ENCODE results near the gene MIF.
"Not testable (repeated sequence)": the region's sequence is repeated elsewhere in the genome, so short reads cannot be mapped to it uniquely, and the experiment has no call there.

MIF gene

GRCh38 chr22:23892130-23892529 is 2.1 kb upstream of the MIF start:
- Mint-ChIP-seq H3K4me1 (peaks cover 24% of the 10 kb centered on the region), H3K4me3 (peak overlapping the region; percentile 53), H3K9me3 (no peaks in the 10 kb centered on the region), H3K36me3 (peaks cover 7% of the 10 kb centered on the region), H3K27ac (peak overlapping the region; percentile 43), H3K27me3 (no peaks in the 10 kb centered on the region)
- DNase-seq (ENCODE audit: low spot score in 2 of 2) (no peak), ATAC-seq (ENCODE audit: low read depth) (no peak)

GRCh38 chr22:23892706-23893105 is 1.5 kb upstream of the MIF start:
- H3K4me1 Mint-ChIP-seq: peaks cover 25% of the 10 kb centered on the region
- DNase-seq (ENCODE audit: low spot score in 2 of 2): no peak
- H3K36me3 Mint-ChIP-seq: peaks cover 7% of the 10 kb centered on the region
- no peaks in the 10 kb centered on the region for H3K9me3 Mint-ChIP-seq
- ATAC-seq (ENCODE audit: low read depth): no peak
- peak overlapping the region; percentile 99 for H3K4me3 Mint-ChIP-seq
- H3K27me3 Mint-ChIP-seq: no peaks in the 10 kb centered on the region
- H3K27ac Mint-ChIP-seq: peak overlapping the region; percentile 43

DNA sequence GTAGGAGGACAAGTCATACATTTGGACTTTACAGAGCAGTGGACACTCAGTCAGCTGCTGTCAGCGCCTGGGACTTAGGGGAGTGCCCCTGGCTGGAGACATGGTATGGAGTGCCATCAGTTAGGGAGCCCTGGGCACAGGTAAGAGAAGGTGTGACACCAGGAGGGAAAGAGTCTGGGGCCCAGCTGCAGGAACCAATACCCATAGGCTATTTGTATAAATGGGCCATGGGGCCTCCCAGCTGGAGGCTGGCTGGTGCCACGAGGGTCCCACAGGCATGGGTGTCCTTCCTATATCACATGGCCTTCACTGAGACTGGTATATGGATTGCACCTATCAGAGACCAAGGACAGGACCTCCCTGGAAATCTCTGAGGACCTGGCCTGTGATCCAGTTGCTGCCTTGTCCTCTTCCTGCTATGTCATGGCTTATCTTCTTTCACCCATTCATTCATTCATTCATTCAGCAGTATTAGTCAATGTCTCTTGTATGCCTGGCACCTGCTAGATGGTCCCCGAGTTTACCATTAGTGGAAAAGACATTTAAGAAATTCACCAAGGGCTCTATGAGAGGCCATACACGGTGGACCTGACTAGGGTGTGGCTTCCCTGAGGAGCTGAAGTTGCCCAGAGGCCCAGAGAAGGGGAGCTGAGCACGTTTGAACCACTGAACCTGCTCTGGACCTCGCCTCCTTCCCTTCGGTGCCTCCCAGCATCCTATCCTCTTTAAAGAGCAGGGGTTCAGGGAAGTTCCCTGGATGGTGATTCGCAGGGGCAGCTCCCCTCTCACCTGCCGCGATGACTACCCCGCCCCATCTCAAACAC is 850 bp upstream of the MIF start:
- ATAC-seq (ENCODE audit: low read depth): no peak
- H3K9me3 Mint-ChIP-seq: no peaks in the 10 kb centered on the region
- no peak for DNase-seq (ENCODE audit: low spot score in 2 of 2)

GRCh38 chr22:23894710-23895598 is 771 bp downstream of the MIF start:
- peak overlapping the region; percentile 99 for H3K4me3 Mint-ChIP-seq
- H3K4me1 Mint-ChIP-seq: peaks cover 31% of the 10 kb centered on the region
- H3K27me3 Mint-ChIP-seq: no peaks in the 10 kb centered on the region
- peak; percentile 49 for ATAC-seq (ENCODE audit: low read depth)
- H3K9me3 Mint-ChIP-seq: peaks cover 3% of the 10 kb centered on the region
- peak overlapping the region; percentile 96 for H3K27ac Mint-ChIP-seq
- peak; percentile 52 to 63 for DNase-seq (ENCODE audit: low spot score in 2 of 2)
- peaks cover 16% of the 10 kb centered on the region for H3K36me3 Mint-ChIP-seq

More for the DNA sequence above, 850 bp upstream of the MIF start:
- peak overlapping the region; percentile 96 for H3K27ac Mint-ChIP-seq
- peaks cover 28% of the 10 kb centered on the region for H3K4me1 Mint-ChIP-seq
- peaks cover 7% of the 10 kb centered on the region for H3K36me3 Mint-ChIP-seq
- H3K4me3 Mint-ChIP-seq: peak overlapping the region; percentile 99
- no peaks in the 10 kb centered on the region for H3K27me3 Mint-ChIP-seq

- Mint-ChIP-seq H3K27ac (peak overlapping the region; percentile 96), H3K9me3 (peaks cover 5% of the 10 kb centered on the region), H3K4me3 (peak overlapping the region; percentile 99), H3K36me3 (peaks cover 18% of the 10 kb centered on the region), H3K4me1 (peaks cover 31% of the 10 kb centered on the region), H3K27me3 (no peaks in the 10 kb centered on the region)
- ATAC-seq (ENCODE audit: low read depth) (no peak), DNase-seq (ENCODE audit: low spot score in 2 of 2) (no peak)
Measured at GRCh38 chr22:23895599-23896144, 1.5 kb downstream of the MIF start.

DNA sequence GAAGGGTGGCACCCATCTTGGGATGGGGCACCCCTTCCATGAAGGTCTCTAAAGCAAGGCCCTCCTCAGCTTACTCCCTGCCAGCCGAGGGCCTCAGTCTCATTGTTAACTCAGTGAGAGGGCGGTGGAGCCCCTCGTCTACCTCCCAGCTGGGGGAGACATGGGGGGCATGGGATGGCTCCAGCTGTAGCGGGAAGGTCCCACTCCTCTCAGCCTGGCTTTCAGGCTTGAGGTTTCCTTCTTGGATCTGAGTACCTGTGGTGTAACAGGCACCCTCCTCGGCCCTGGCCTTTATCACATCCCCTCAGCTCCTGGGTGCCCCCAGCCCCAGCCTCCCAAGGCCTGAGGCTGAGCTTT is 2.0 kb downstream of the MIF start:
- peaks cover 31% of the 10 kb centered on the region for H3K4me1 Mint-ChIP-seq
- H3K27me3 Mint-ChIP-seq: no peaks in the 10 kb centered on the region
- H3K4me3 Mint-ChIP-seq: peak overlapping the region; percentile 47
- H3K36me3 Mint-ChIP-seq: peaks cover 21% of the 10 kb centered on the region
- ATAC-seq (ENCODE audit: low read depth): no peak
- H3K9me3 Mint-ChIP-seq: peaks cover 9% of the 10 kb centered on the region
- peak overlapping the region; percentile 96 for H3K27ac Mint-ChIP-seq
- no peak for DNase-seq (ENCODE audit: low spot score in 2 of 2)

- peaks cover 10% of the 10 kb centered on the region for H3K9me3 Mint-ChIP-seq
Measured at GRCh38 chr22:23896523-23897186, 2.5 kb downstream of the MIF start.

GRCh38 chr22:23897320-23897719 is 3.1 kb downstream of the MIF start:
- peaks cover 31% of the 10 kb centered on the region for H3K4me1 Mint-ChIP-seq

More at GRCh38 chr22:23896523-23897186, 2.5 kb downstream of the MIF start:
- peaks cover 31% of the 10 kb centered on the region for H3K4me1 Mint-ChIP-seq
- H3K27ac Mint-ChIP-seq: peak overlapping the region; percentile 40
- H3K27me3 Mint-ChIP-seq: no peaks in the 10 kb centered on the region
- no peak for DNase-seq (ENCODE audit: low spot score in 2 of 2)
- H3K4me3 Mint-ChIP-seq: peak overlapping the region; percentile 39
- no peak for ATAC-seq (ENCODE audit: low read depth)
- H3K36me3 Mint-ChIP-seq: peaks cover 23% of the 10 kb centered on the region

GRCh38 chr22:23898006-23898974 is 4.1 kb downstream of the MIF start:
- no peak overlapping the region for H3K27ac Mint-ChIP-seq
- ATAC-seq (ENCODE audit: low read depth): no peak
- H3K36me3 Mint-ChIP-seq: peaks cover 23% of the 10 kb centered on the region
- no peak overlapping the region for H3K4me3 Mint-ChIP-seq
- DNase-seq (ENCODE audit: low spot score in 2 of 2): no peak
- no peaks in the 10 kb centered on the region for H3K27me3 Mint-ChIP-seq
- H3K9me3 Mint-ChIP-seq: peaks cover 10% of the 10 kb centered on the region
- peaks cover 26% of the 10 kb centered on the region for H3K4me1 Mint-ChIP-seq

More at GRCh38 chr22:23897320-23897719, 3.1 kb downstream of the MIF start:
- peak overlapping the region; percentile 39 for H3K4me3 Mint-ChIP-seq
- H3K9me3 Mint-ChIP-seq: peaks cover 10% of the 10 kb centered on the region
- peaks cover 23% of the 10 kb centered on the region for H3K36me3 Mint-ChIP-seq
- DNase-seq (ENCODE audit: low spot score in 2 of 2) (no peak), ATAC-seq (ENCODE audit: low read depth) (no peak)
- no peaks in the 10 kb centered on the region for H3K27me3 Mint-ChIP-seq
- H3K27ac Mint-ChIP-seq: no peak overlapping the region

GRCh38 chr22:23899042-23899745 is 5.0 kb downstream of the MIF start:
- no peak overlapping the region for H3K4me3 Mint-ChIP-seq

DNA sequence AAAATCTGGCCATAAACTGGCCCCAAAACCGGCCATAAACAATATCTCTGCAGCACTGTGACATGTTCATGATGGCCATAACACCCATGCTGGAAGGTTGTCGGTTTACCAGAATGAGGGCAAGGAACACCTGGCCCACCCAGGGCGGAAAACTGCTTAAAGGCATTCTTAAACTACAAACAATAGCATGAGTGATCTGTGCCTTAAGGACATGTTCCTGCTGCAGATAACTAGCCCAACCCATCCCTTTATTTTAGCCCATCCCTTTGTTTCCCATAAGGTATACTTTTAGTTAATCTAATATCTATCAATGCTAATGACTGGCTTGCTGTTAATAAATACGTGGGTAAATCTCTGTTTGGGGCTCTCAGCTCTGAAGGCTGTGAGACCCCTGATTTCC is 6.0 kb downstream of the MIF start:
- H3K27ac Mint-ChIP-seq; H3K9me3 Mint-ChIP-seq; H3K27me3 Mint-ChIP-seq; DNase-seq (ENCODE audit: low spot score in 2 of 2); H3K4me3 Mint-ChIP-seq; ATAC-seq (ENCODE audit: low read depth): not testable (repeated sequence)
- Mint-ChIP-seq H3K4me1 (peaks cover 19% of the 10 kb centered on the region), H3K36me3 (peaks cover 22% of the 10 kb centered on the region)

More at GRCh38 chr22:23899042-23899745, 5.0 kb downstream of the MIF start:
- Mint-ChIP-seq H3K9me3 (peaks cover 10% of the 10 kb centered on the region), H3K27me3 (no peaks in the 10 kb centered on the region), H3K4me1 (peaks cover 20% of the 10 kb centered on the region), H3K36me3 (peaks cover 23% of the 10 kb centered on the region), H3K27ac (peak overlapping the region; percentile 35)
- DNase-seq (ENCODE audit: low spot score in 2 of 2) (no peak), ATAC-seq (ENCODE audit: low read depth) (no peak)

DNA sequence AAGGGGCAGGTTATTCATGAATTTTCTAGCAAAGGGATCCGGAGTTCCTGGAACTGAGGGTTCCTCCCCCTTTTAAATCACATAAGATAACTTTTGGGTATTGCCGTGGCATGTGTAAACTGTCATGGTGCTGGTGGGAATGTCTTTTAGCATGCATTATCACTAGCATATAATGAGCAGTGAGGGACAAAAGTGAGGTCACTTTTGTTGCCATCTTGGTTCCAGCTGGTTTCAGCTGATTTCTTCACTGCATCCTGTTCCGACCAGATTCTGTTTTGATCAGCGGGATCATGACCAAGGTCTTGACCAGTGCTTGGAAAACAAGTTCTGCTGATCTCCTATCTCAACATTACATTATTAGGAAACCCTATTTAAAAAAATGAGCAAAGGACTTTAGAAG is 7.4 kb downstream of the MIF start:
- peaks cover 19% of the 10 kb centered on the region for H3K36me3 Mint-ChIP-seq
- H3K27me3 Mint-ChIP-seq: no peaks in the 10 kb centered on the region
- H3K27ac Mint-ChIP-seq: no peak overlapping the region
- H3K9me3 Mint-ChIP-seq: peaks cover 10% of the 10 kb centered on the region
- no peak for DNase-seq (ENCODE audit: low spot score in 2 of 2)
- no peak overlapping the region for H3K4me3 Mint-ChIP-seq
- no peak for ATAC-seq (ENCODE audit: low read depth)
- H3K4me1 Mint-ChIP-seq: peaks cover 13% of the 10 kb centered on the region
